Loucy (cell line): ENCODE data around the gene HEATR5B.

ENCODE experiments used
- H2AFZ ChIP-seq: fragments of 200-600 bp; sonication (generic); 2 replicates; pipeline ENCODE4 v1.6.0; 2016; ENCODE audit warnings: antibody characterized with exemption, mild to moderate bottlenecking, low read length, moderate library complexity
- H3F3A ChIP-seq: fragments of 200-600 bp; 2 replicates; pipeline ENCODE4 v1.6.0; 2016; ENCODE audit warnings: antibody characterized with exemption, low read depth, mild to moderate bottlenecking
- H3K27me3 ChIP-seq: fragments of 200-600 bp; sonication (generic); 2 replicates; pipeline ENCODE4 v1.6.1; 2014; ENCODE audit warnings: low read length, mild to moderate bottlenecking; ENCODE audit not compliant: insufficient read depth, poor library complexity, severe bottlenecking
- H3K36me3 ChIP-seq: fragments of 200-600 bp; sonication (generic); 2 replicates; pipeline ENCODE4 v1.6.1; 2016; ENCODE audit warnings: low read length; ENCODE audit not compliant: insufficient read depth
- H3K4me1 ChIP-seq: fragments of 200-600 bp; sonication (generic); 2 replicates; pipeline ENCODE4 v1.5.1; 2014; ENCODE audit warnings: low read length, mild to moderate bottlenecking; ENCODE audit not compliant: insufficient read depth, poor library complexity, severe bottlenecking
- H3K4me2 ChIP-seq: fragments of 200-600 bp; sonication (generic); 2 replicates; pipeline ENCODE4 v1.6.0; 2014; ENCODE audit warnings: antibody characterized with exemption, low read length, low read depth, mild to moderate bottlenecking; ENCODE audit not compliant: poor library complexity, severe bottlenecking
- H3K4me3 ChIP-seq: fragments of 200-600 bp; sonication (generic); 2 replicates; pipeline ENCODE4 v1.5.1; 2014; ENCODE audit warnings: low read length, mild to moderate bottlenecking, mixed read lengths; ENCODE audit not compliant: poor library complexity, severe bottlenecking
- H3K79me2 ChIP-seq: fragments of 200-600 bp; sonication (generic); 2 replicates; pipeline ENCODE4 v1.6.1; 2014; ENCODE audit warnings: low read length; ENCODE audit not compliant: insufficient read depth
- H3K9ac ChIP-seq: fragments of 200-600 bp; sonication (generic); 2 replicates; pipeline ENCODE4 v1.6.0; 2014; ENCODE audit warnings: mild to moderate bottlenecking, low read depth, low read length, moderate library complexity; ENCODE audit not compliant: poor library complexity, severe bottlenecking
- H3K9me2 ChIP-seq: fragments of 200-600 bp; sonication (generic); replicated peaks from 2 replicates; pipeline ENCODE4 v1.6.1; 2016; ENCODE audit warnings: low read depth, low read length, mixed read lengths
- H3K9me3 ChIP-seq: fragments of 200-600 bp; sonication (generic); 2 replicates; pipeline ENCODE4 v1.6.1; 2014; ENCODE audit warnings: mild to moderate bottlenecking, antibody characterized with exemption, low read length, low read depth; ENCODE audit not compliant: insufficient read depth
- H4K20me1 ChIP-seq: fragments of 200-600 bp; sonication (generic); 2 replicates; pipeline ENCODE4 v1.6.0; 2014; ENCODE audit warnings: antibody characterized with exemption, low read length, mild to moderate bottlenecking; ENCODE audit not compliant: insufficient read depth, poor library complexity, severe bottlenecking
- EZH2phosphoT487 ChIP-seq: fragments of 200-600 bp; IDR thresholded peaks from 2 replicates; pipeline ENCODE4 v1.6.1; 2018; ENCODE audit warnings: antibody characterized with exemption, mild to moderate bottlenecking, moderate library complexity, borderline replicate concordance
- TF ChIP-seq, protein P1 (sequence below): fragments of 200-600 bp; sonication (generic); conservative IDR thresholded peaks from 2 replicates; pipeline ENCODE4 v1.5.1; 2014; ENCODE audit warnings: mild to moderate bottlenecking, antibody characterized with exemption, low read length

HEATR5B gene

DNA sequence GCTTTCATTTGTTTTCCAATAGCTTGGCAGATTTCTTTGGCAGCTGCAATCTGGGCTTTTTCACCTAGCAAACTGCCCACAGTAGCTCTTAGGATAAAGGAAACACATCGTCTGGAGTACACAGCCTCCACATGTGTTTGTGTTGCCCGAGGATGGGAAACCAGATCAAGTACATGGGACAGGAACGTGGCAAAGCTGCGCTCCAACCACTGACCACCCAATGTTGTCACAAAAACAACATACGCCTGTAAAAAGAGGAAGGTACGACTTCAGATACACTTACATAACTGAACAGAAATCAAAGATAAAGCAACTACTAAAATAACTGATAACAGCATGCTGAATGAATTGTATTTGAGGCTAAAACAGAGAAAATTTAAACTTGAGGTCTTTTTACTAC lies 15.5 kb downstream of the HEATR5B start:
- Histone ChIP-seq H2AFZ (no peak overlapping the region), H3K9me2 (no peaks in the 10 kb centered on the region), H3K36me3 (peaks cover 58% of the 10 kb centered on the region), H4K20me1 (no peaks in the 10 kb centered on the region), H3K9me3 (no peaks in the 10 kb centered on the region), H3K4me3 (no peak overlapping the region), H3K9ac (no peak overlapping the region), H3F3A (no peaks in the 10 kb centered on the region), H3K4me2 (no peak overlapping the region), H3K4me1 (no peaks in the 10 kb centered on the region), H3K79me2 (no peaks in the 10 kb centered on the region), H3K27me3 (no peaks in the 10 kb centered on the region)
- TF ChIP-seq EZH2phosphoT487, result no peak
- TF ChIP-seq, protein P1, sequence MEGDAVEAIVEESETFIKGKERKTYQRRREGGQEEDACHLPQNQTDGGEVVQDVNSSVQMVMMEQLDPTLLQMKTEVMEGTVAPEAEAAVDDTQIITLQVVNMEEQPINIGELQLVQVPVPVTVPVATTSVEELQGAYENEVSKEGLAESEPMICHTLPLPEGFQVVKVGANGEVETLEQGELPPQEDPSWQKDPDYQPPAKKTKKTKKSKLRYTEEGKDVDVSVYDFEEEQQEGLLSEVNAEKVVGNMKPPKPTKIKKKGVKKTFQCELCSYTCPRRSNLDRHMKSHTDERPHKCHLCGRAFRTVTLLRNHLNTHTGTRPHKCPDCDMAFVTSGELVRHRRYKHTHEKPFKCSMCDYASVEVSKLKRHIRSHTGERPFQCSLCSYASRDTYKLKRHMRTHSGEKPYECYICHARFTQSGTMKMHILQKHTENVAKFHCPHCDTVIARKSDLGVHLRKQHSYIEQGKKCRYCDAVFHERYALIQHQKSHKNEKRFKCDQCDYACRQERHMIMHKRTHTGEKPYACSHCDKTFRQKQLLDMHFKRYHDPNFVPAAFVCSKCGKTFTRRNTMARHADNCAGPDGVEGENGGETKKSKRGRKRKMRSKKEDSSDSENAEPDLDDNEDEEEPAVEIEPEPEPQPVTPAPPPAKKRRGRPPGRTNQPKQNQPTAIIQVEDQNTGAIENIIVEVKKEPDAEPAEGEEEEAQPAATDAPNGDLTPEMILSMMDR, result no peak

DNA sequence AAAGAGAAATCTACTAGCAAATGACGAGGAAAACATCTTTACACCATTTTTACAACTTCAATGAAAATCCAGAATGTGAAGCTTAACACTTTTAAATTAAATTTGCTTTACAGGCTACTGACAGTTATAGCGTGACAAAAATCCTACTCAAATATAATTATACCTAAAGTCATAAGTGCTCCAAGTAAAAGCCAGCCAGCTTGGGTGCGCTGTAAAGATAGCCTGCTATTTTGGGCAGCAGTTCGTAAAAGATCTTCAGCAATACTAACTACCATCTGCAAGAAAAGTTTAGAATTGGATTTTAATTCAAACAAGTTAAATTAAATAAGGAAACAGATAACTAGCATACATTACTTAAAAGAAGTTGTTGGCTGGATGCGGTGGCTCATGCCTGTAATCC lies 22.4 kb downstream of the HEATR5B start:
- no peaks in the 10 kb centered on the region for H3K27me3 ChIP-seq

DNA sequence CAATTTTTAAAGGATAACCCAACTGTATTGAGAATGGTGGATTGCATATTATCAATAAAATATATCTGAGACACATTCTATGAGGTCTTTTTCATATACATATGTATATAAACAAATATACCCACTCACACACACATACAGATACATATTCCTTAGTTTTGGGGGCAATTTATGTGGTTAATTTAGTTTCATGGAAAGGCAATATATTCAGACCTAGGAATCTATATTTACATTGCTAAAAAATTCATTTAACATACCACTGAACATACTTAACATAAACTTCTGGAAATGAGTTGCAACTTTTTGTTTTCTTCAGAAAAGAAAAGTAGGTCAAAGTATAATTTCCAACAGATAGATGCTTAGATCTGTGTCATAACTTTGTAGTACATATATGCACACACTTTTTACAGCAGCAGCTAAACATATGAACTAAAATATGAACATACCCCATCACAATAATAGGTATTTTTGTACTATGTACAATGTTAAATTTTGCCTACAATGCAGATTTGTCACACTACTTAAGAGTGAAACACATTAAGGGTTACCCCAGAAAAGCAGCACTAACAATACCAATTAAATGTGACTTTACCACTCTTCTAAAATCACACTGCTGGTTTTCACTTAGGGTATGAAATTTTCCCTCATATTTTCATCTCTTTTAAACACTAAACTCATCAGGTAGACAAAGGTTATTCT lies 23.0 kb downstream of the HEATR5B start:
- Histone ChIP-seq H3K4me1 (no peaks in the 10 kb centered on the region), H3F3A (no peaks in the 10 kb centered on the region), H3K9ac (no peak overlapping the region), H3K4me3 (no peak overlapping the region), H3K9me3 (no peaks in the 10 kb centered on the region), H3K36me3 (peaks cover 71% of the 10 kb centered on the region), H3K27me3 (no peaks in the 10 kb centered on the region), H3K9me2 (no peaks in the 10 kb centered on the region), H3K79me2 (no peaks in the 10 kb centered on the region), H4K20me1 (no peaks in the 10 kb centered on the region), H3K4me2 (no peak overlapping the region), H2AFZ (no peak overlapping the region)
- no peak for TF ChIP-seq EZH2phosphoT487
- TF ChIP-seq, protein P1, result no peak

More for the DNA sequence above, 22.4 kb downstream of the HEATR5B start:
- no peaks in the 10 kb centered on the region for H4K20me1 ChIP-seq
- H3K9ac ChIP-seq, result no peak overlapping the region
- H3K79me2 ChIP-seq, result no peaks in the 10 kb centered on the region
- H3F3A ChIP-seq, result no peaks in the 10 kb centered on the region
- H3K4me3 ChIP-seq, result no peak overlapping the region
- H3K4me2 ChIP-seq, result no peak overlapping the region
- no peaks in the 10 kb centered on the region for H3K9me2 ChIP-seq
- H3K4me1 ChIP-seq, result no peaks in the 10 kb centered on the region
- no peak overlapping the region for H2AFZ ChIP-seq
- no peak for TF ChIP-seq EZH2phosphoT487
- H3K9me3 ChIP-seq, result no peaks in the 10 kb centered on the region
- H3K36me3 ChIP-seq, result peaks cover 69% of the 10 kb centered on the region

DNA sequence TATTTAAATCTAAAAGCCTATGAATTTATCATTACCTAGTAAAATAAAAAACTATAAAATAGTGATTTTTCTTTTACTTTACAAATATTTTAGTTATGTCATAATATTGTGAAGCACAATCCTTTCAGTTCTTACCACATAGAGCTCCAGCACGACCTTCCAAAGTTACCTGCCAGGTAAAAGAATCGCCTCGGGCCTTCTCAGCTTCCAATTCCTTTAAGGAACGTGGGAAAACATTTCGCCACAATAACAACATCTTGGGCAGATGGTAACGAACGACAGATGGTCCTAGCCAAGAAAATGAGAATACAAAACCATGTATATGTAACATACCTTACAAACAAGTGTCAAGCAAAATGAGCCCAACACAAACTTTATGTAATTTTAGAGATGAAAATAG lies 23.7 kb downstream of the HEATR5B start:
- H3K9me2 ChIP-seq, result no peaks in the 10 kb centered on the region
- no peak overlapping the region for H3K4me2 ChIP-seq
- H2AFZ ChIP-seq, result no peak overlapping the region
- no peak overlapping the region for H3K4me3 ChIP-seq
- no peaks in the 10 kb centered on the region for H4K20me1 ChIP-seq
- peaks cover 70% of the 10 kb centered on the region for H3K36me3 ChIP-seq
- TF ChIP-seq EZH2phosphoT487, result no peak
- TF ChIP-seq, protein P1, result no peak
- no peak overlapping the region for H3K9ac ChIP-seq
- H3K27me3 ChIP-seq, result no peaks in the 10 kb centered on the region
- no peaks in the 10 kb centered on the region for H3F3A ChIP-seq
- no peaks in the 10 kb centered on the region for H3K4me1 ChIP-seq
- H3K79me2 ChIP-seq, result no peaks in the 10 kb centered on the region
- H3K9me3 ChIP-seq, result no peaks in the 10 kb centered on the region
